ENCODE data around the gene RALA. TPM values are rescaled to one million over a fixed set of nuclear protein-coding genes. Genes with fewer than 3 reads are reported as not detected.
"Not testable (repeated sequence)": the region's sequence is repeated elsewhere in the genome, so short reads cannot be mapped to it uniquely, and the experiment has no call there.

The RALA gene
- total RNA-seq, 1 donor from 2014 or later, result 20.7 TPM

GRCh38 chr7:39637400-39637799 lies 14.0 kb downstream of the RALA start:
- intact Hi-C loops (cut with DNase I), result no loop called here
- DNase-seq (ENCODE audit: low spot score), result no peak

- intact Hi-C loops (cut with DNase I), result no loop called here
- no peak for DNase-seq (ENCODE audit: low spot score)
Observed at GRCh38 chr7:39637963-39638485, 14.7 kb downstream of the RALA start.

- intact Hi-C loops (cut with DNase I), result no loop called here
- no peak for DNase-seq (ENCODE audit: low spot score)
Observed at GRCh38 chr7:39642896-39643295, 19.5 kb downstream of the RALA start.

- intact Hi-C loops (cut with DNase I), result no loop called here
- no peak for DNase-seq (ENCODE audit: low spot score)
Observed at GRCh38 chr7:39644170-39644569, 20.8 kb downstream of the RALA start.

GRCh38 chr7:39645482-39646407 lies 22.4 kb downstream of the RALA start:
- intact Hi-C loops (cut with DNase I), result no loop called here
- DNase-seq (ENCODE audit: low spot score), result no peak

GRCh38 chr7:39647816-39648215 lies 24.4 kb downstream of the RALA start:
- DNase-seq (ENCODE audit: low spot score), result no peak
- intact Hi-C loops (cut with DNase I), result no loop called here

- intact Hi-C loops (cut with DNase I), result no loop called here
- no peak for DNase-seq (ENCODE audit: low spot score)
Observed at GRCh38 chr7:39650676-39651075, 27.3 kb downstream of the RALA start.

- intact Hi-C loops (cut with DNase I), result no loop called here
Observed at GRCh38 chr7:39651265-39651664, 27.9 kb downstream of the RALA start.

GRCh38 chr7:39656415-39656814 lies 33.0 kb downstream of the RALA start:
- no peak for DNase-seq (ENCODE audit: low spot score)
- intact Hi-C loops (cut with DNase I), result no loop called here

More at GRCh38 chr7:39651265-39651664, 27.9 kb downstream of the RALA start:
- DNase-seq (ENCODE audit: low spot score), result no peak

- no peak for DNase-seq (ENCODE audit: low spot score)
- intact Hi-C loops (cut with DNase I), result no loop called here
Observed at GRCh38 chr7:39659356-39660013, 36.1 kb downstream of the RALA start.

- no peak for DNase-seq (ENCODE audit: low spot score)
- intact Hi-C loops (cut with DNase I), result no loop called here
Observed at GRCh38 chr7:39661960-39662359, 38.6 kb downstream of the RALA start.

- no peak for DNase-seq (ENCODE audit: low spot score)
- intact Hi-C loops (cut with DNase I), result no loop called here
Observed at GRCh38 chr7:39663263-39663662, 39.9 kb downstream of the RALA start.

GRCh38 chr7:39664057-39664456 lies 40.7 kb downstream of the RALA start:
- DNase-seq (ENCODE audit: low spot score), result no peak
- intact Hi-C loops (cut with DNase I), result no loop called here

GRCh38 chr7:39664585-39664984 lies 41.2 kb downstream of the RALA start:
- intact Hi-C loops (cut with DNase I), result no loop called here
- no peak for DNase-seq (ENCODE audit: low spot score)

GRCh38 chr7:39666562-39666961 lies 43.2 kb downstream of the RALA start:
- no peak for DNase-seq (ENCODE audit: low spot score)
- intact Hi-C loops (cut with DNase I), result no loop called here

GRCh38 chr7:39667341-39667923 lies 44.1 kb downstream of the RALA start:
- intact Hi-C loops (cut with DNase I), result no loop called here
- no peak for DNase-seq (ENCODE audit: low spot score)

- DNase-seq (ENCODE audit: low spot score); intact Hi-C loops (cut with DNase I): not testable (repeated sequence)
Observed at GRCh38 chr7:39668280-39668679, 44.9 kb downstream of the RALA start.

GRCh38 chr7:39670052-39670451 lies 46.7 kb downstream of the RALA start:
- DNase-seq (ENCODE audit: low spot score), result no peak
- intact Hi-C loops (cut with DNase I), result no loop called here

- DNase-seq (ENCODE audit: low spot score), result no peak
- intact Hi-C loops (cut with DNase I), result no loop called here
Observed at GRCh38 chr7:39670934-39671333, 47.6 kb downstream of the RALA start.

GRCh38 chr7:39672176-39672575 lies 48.8 kb downstream of the RALA start:
- intact Hi-C loops (cut with DNase I), result no loop called here
- no peak for DNase-seq (ENCODE audit: low spot score)

Measured in cardiac septum (tissue), 1 donor.